ENCODE results near the gene CFAP97.
A peak's percentile ranks its signal among the peaks of the same experiment; 100 is the strongest.

The CFAP97 gene

DNA sequence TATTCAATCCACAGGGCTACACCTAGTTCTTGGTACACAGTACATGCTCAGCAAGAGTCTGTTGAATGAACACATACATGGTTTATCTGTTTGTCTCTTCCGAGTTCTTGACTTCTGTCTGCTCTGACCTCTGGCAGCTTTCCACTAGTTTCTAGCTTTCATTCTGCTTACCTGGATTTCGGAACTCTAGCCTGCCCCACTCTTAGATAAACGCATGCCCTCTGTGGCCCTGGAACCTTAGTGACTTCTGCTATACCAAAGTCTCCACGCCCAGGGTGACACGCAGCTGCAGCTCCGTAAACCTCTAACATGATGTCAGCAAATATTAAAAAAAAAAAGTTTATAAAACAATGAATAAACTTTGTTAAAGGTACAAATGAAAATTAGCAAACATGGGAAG, 62.0 kb downstream of the CFAP97 start:
- Mint-ChIP-seq H3K27ac (no peak overlapping the region), H3K27me3 (ENCODE audit: low read depth) (no peaks in the 10 kb centered on the region), H3K9me3 (no peaks in the 10 kb centered on the region), H3K4me3 (peak overlapping the region; percentile 58 to 74 (median 60)), H3K36me3 (ENCODE audit: low read depth) (peaks cover 7% of the 10 kb centered on the region), H3K4me1 (peaks cover 24% of the 10 kb centered on the region)
- TF ChIP-seq, protein P1, sequence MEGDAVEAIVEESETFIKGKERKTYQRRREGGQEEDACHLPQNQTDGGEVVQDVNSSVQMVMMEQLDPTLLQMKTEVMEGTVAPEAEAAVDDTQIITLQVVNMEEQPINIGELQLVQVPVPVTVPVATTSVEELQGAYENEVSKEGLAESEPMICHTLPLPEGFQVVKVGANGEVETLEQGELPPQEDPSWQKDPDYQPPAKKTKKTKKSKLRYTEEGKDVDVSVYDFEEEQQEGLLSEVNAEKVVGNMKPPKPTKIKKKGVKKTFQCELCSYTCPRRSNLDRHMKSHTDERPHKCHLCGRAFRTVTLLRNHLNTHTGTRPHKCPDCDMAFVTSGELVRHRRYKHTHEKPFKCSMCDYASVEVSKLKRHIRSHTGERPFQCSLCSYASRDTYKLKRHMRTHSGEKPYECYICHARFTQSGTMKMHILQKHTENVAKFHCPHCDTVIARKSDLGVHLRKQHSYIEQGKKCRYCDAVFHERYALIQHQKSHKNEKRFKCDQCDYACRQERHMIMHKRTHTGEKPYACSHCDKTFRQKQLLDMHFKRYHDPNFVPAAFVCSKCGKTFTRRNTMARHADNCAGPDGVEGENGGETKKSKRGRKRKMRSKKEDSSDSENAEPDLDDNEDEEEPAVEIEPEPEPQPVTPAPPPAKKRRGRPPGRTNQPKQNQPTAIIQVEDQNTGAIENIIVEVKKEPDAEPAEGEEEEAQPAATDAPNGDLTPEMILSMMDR (IDR thresholded peaks at IDR 0.05; ENCODE audit: unreplicated experiment in 3 of 3) = no peak

DNA sequence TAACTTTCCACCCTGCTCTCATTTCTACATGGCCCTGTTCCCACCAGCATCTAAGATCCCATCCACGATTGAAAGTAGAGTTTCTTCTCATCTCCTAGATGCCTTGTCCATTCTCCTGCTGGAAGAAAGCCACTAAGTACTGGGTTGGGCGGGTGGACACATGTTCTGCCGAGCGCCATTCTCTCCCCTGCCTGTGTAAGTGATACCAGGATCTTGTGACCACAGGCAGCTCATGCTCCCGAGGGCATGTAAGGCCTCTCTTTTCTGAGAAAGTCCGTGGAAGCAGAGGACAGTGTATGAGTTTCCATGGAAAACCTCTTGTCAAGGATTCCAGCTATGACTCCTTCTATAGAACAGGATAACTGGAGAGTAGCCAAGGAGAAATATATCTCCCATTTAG, 64.1 kb downstream of the CFAP97 start:
- Mint-ChIP-seq H3K9me3 (no peaks in the 10 kb centered on the region), H3K4me3 (no peak overlapping the region), H3K36me3 (ENCODE audit: low read depth) (no peaks in the 10 kb centered on the region), H3K27me3 (ENCODE audit: low read depth) (no peaks in the 10 kb centered on the region), H3K4me1 (peaks cover 16% of the 10 kb centered on the region), H3K27ac (no peak overlapping the region)
- TF ChIP-seq, protein P1 (IDR thresholded peaks at IDR 0.05; ENCODE audit: unreplicated experiment in 3 of 3) = no peak

DNA sequence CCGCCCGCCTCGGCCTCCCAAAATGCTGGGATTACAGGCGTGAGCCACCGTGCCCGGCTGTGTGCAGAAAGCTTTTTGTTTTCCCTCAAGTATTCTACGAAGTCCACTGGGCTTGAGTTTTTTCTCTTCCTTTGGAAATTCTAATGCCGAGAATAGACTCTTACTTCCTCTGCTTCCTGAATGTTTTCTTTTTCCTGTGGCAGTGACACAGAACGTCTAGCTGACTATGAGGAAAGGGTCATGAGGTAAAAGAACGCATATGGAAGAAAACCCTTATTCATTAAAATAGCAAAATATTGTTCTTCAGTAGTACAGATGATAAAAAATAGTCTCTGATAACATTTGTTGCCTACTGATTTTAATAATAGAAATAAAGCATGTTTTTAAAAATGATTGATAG, 65.6 kb downstream of the CFAP97 start:
- H3K9me3 Mint-ChIP-seq = no peaks in the 10 kb centered on the region
- H3K4me3 Mint-ChIP-seq = no peak overlapping the region
- H3K4me1 Mint-ChIP-seq = peaks cover 10% of the 10 kb centered on the region
- no peaks in the 10 kb centered on the region for H3K27me3 Mint-ChIP-seq (ENCODE audit: low read depth)
- no peaks in the 10 kb centered on the region for H3K36me3 Mint-ChIP-seq (ENCODE audit: low read depth)
- H3K27ac Mint-ChIP-seq = no peak overlapping the region
- TF ChIP-seq, protein P1 (IDR thresholded peaks at IDR 0.05; ENCODE audit: unreplicated experiment in 3 of 3) = no peak

DNA sequence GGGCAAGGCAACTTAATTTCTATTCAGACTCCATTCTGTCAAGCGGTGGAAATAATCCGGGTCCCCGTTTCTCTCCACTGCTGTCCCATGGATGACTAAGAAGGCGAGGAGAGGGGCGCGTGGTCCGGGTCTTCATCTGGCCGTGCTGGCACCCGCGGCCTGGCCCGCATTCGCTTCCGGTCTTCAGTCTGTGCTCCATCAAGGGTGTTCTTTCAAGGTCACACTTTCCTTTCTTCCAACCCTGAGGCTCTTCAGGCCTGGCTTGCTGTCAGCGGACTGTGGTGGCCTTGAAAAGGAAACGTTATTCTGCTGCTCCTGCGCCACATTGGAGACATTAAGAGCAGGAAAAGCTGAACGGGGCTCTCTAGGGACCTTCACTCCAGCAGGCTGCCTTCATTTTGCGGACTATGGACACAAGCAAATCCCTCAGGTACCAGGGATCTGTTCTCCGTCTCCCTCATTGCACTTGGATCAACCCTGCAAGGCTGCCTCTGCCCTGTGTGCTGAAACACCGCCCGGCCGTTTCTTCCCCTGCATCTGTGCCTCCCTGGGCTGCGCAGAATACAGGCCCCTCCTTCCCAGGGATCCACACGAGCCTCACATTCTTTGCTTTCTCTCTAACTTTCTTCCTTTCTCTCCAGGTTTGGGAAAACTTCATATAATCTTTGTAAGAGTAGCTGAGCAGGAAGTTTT, 66.4 kb downstream of the CFAP97 start:
- H3K27ac Mint-ChIP-seq = no peak overlapping the region
- H3K4me1 Mint-ChIP-seq = peaks cover 7% of the 10 kb centered on the region
- no peaks in the 10 kb centered on the region for H3K27me3 Mint-ChIP-seq (ENCODE audit: low read depth)
- no peaks in the 10 kb centered on the region for H3K36me3 Mint-ChIP-seq (ENCODE audit: low read depth)
- H3K4me3 Mint-ChIP-seq = no peak overlapping the region
- TF ChIP-seq, protein P1 (IDR thresholded peaks at IDR 0.05; ENCODE audit: unreplicated experiment in 3 of 3) = no peak
- no peaks in the 10 kb centered on the region for H3K9me3 Mint-ChIP-seq

DNA sequence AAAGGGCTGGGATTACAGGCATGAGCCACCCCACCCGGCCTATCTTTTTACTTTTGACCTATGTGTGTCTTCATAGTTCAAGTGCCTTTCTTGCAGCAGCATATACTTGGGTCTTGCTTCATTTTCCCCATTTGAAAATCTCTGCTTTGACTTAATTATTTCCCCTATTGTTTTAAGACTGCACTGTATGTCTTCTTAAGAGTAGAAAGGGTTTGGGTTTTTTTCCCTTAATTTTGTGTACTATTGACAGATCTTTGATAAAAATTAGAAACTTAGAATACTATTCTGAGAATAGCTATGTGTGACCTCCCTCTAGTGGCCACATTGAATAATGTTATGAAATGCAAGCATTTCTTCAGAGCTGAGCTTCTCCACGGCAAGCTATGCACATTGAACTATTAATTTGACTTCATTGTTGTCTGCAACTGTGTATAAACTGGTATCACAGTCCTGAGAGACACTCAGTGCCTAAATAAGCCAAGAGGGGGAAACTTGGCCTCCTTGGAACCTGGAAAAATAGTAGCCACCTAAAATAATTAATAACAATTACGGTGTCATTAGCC, 69.4 kb downstream of the CFAP97 start:
- H3K27ac Mint-ChIP-seq = no peak overlapping the region
- no peaks in the 10 kb centered on the region for H3K36me3 Mint-ChIP-seq (ENCODE audit: low read depth)
- TF ChIP-seq, protein P1 (IDR thresholded peaks at IDR 0.05; ENCODE audit: unreplicated experiment in 3 of 3) = peak; percentile 73 to 85 (median 81)
- H3K9me3 Mint-ChIP-seq = no peaks in the 10 kb centered on the region
- peaks cover 5% of the 10 kb centered on the region for H3K27me3 Mint-ChIP-seq (ENCODE audit: low read depth)
- no peak overlapping the region for H3K4me3 Mint-ChIP-seq
- H3K4me1 Mint-ChIP-seq = peaks cover 5% of the 10 kb centered on the region
